ENCODE data around the gene MINDY1.

GRCh38 chr1:151005729-151006319 is 878 bp downstream of the MINDY1 start:
- TF ChIP-seq CTCF (IDR thresholded peaks at IDR 0.05) (no peak), ZFX (IDR thresholded peaks at IDR 0.05; ENCODE audit: borderline replicate concordance) (no peak)
